H1 (cell line): ENCODE measurements around the gene GNB1L. TPM values are rescaled to one million over a fixed set of nuclear protein-coding genes. Genes with fewer than 3 reads are reported as not detected.

Experiments used
- CHD7 ChIP-seq: fragments of 300-600 bp; sonication (generic); IDR thresholded peaks from 2 replicates; pipeline ENCODE4 v1.7.1; 2012; ENCODE audit warnings: low read length, moderate library complexity, mild to moderate bottlenecking, inconsistent platforms; ENCODE audit not compliant: insufficient replicate concordance
- EGR1 ChIP-seq: IDR thresholded peaks from 2 replicates; pipeline ENCODE4 v1.6.1; 2011; ENCODE audit warnings: low read depth, low read length, borderline replicate concordance
- HDAC6 ChIP-seq: IDR thresholded peaks from one replicate; pipeline ENCODE4 v1.7.1; 2012; ENCODE audit warnings: low read depth, mild to moderate bottlenecking, inconsistent platforms, low read length, moderate library complexity
- MAFK ChIP-seq: IDR thresholded peaks from 2 replicates; pipeline ENCODE4 v1.6.1; 2012; ENCODE audit warnings: low read depth, mild to moderate bottlenecking, improper control_type of control experiment, low read length
- SP2 ChIP-seq: IDR thresholded peaks from 2 replicates; pipeline ENCODE4 v1.6.1; 2012; ENCODE audit warnings: mild to moderate bottlenecking, low read length, inconsistent platforms
- TCF12 ChIP-seq: IDR thresholded peaks from 2 replicates; pipeline ENCODE4 v1.6.1; 2011; ENCODE audit warnings: low read depth, mild to moderate bottlenecking, low read length
- ZNF274 ChIP-seq: IDR thresholded peaks from 2 replicates; pipeline ENCODE4 v1.7.0; 2012; ENCODE audit warnings: low read length, borderline replicate concordance; ENCODE audit errors: extremely low read depth
- polyA plus RNA-seq, 7 experiments: library from polyadenylated mRNA; depleted of rRNA in 3 of 7; stranded (reverse) in 5 of 7; unstranded in 2 of 7; fragments of >200 nt in 5 of 7; fragments of 200-250 nt in 2 of 7; gene quantifications; 1 replicate in 5 of 7; 2 replicates in 1 of 7; 4 replicates in 1 of 7; pipeline versions ENCODE4 v1.2.1 to v1.2.3, GENCODE V29; 2011 to 2013; ENCODE audit warnings: missing spikeins in 2 of 7, mixed read lengths in 2 of 7
- total RNA-seq: library from RNA; stranded (reverse); fragmentation: NEBNext Ultra II Directional; extraction: Animal tissue kit (Norgen Biotek cat#: 25700); gene quantifications from 2 replicates; pipeline ENCODE4 v1.2.1, GENCODE V29; 2021
- TF ChIP-seq, protein P1 (sequence below): IDR thresholded peaks from 2 replicates; pipeline ENCODE4 v1.6.1; 2012; ENCODE audit warnings: inconsistent platforms

Gene GNB1L
- total and polyA plus RNA-seq, 2 of the 8 experiments (the other 6 are each of a cell fraction or from before 2014, with no cell fraction given): 14.0 to 15.6 TPM

- TF ChIP-seq CHD7 (no peak), SP2 (no peak), HDAC6 (no peak), ZNF274 (no peak), EGR1 (no peak), TCF12 (no peak), MAFK (no peak)
- TF ChIP-seq, protein P1, sequence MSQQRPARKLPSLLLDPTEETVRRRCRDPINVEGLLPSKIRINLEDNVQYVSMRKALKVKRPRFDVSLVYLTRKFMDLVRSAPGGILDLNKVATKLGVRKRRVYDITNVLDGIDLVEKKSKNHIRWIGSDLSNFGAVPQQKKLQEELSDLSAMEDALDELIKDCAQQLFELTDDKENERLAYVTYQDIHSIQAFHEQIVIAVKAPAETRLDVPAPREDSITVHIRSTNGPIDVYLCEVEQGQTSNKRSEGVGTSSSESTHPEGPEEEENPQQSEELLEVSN: no peak
These were observed 103.9 kb downstream of the GNB1L start (continued) for GRCh38 chr22:19750507-19751490.
